ENCODE results near the gene PNMA6E. TPM values are rescaled to one million over a fixed set of nuclear protein-coding genes. Genes with fewer than 3 reads are reported as not detected.

The PNMA6E gene
- total and polyA plus RNA-seq, 2 donors (not counting 3 experiments of a cell fraction or from before 2014, with no cell fraction given), result not detected

DNA sequence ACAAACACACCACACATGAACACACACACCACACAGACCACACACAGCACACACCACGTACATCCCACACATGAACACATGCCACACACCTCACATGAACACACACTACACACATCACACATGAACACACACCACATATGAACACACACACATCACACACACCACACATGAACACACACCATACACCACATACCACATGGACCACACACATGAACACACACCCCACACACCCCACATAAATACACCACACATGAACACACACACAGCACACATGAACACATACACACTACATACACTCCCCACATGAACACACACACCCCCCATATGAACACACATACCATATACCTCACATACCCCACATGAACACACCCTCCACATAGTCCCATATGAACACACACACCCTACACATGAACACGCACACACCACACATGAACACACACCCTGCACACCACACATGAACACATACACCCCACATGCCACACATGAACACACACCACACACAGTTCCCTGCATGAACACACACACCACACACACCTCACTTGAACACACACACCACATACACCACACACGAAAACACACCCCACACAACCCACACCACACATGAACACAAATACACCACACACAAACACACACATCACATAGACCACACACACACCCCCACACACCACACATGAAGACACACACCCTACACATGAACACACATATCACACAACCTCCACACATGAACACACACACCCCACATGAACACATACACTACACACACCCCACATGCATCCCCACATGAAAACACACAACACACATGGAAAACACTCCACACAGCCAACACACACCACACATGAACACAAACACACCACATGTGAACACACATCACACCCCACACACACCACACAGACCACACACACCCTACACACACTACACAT, 18.3 kb downstream of the PNMA6E start:
- H3K9ac ChIP-seq (replicated peaks; ENCODE audit: extremely low read depth, insufficient read depth, low read length), result no peak overlapping the region
- CTCF ChIA-PET, result no interaction called here

DNA sequence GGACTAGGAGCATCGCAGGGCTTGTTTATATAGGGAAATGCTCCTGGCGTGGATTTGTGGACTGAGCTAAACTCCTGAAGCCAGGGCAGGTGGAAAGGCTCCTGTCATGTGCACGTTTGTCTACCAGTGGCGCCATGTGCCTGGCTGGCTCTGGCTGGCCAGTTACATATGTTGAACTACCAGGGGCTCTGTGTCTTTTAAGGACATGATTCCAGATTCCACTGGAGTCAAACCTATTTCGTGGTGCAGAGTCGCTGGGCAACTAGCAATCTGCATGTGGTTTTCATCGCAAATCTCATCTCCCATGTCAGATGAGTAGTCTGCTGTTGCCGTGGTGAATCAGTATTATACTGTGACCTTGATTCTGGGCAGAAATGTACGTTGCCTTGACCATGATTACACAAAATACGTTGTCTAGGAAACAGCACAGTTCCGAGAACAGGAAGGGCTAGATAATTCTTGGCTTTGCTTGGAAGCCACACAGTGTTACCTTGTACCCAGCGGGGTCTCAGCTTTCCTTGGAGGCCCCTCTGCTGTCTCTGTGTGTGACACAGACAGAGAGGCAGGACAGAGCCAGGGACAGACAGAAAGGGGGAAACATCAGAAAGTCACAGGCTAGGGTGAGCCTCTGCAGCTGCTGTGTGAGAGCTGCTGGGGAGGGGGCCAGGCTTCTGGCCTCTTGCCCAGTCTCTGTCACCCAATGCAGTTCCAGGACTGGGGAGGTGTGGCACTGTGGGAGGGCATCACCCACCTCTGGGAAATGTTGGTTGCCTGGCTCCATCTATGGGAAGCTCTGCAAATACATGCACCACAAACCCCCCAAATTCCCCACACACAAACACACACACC, 19.2 kb downstream of the PNMA6E start:
- no peak for FAIRE-seq
- intact Hi-C loops (cut with micrococcal nuclease) (no loop called here), dilution Hi-C loops (cut with MboI; ENCODE audit: extremely low pct_ligation_motif_present, low sequenced_read_pairs) (no loop called here)
- Histone ChIP-seq H3K9me1 (replicated peaks; ENCODE audit: control insufficient read depth, extremely low read depth, insufficient read depth, low read length) (no peaks in the 10 kb centered on the region), H3K4me1 (ENCODE audit: control insufficient read depth, extremely low read depth, insufficient read depth, low read length) (no peaks in the 10 kb centered on the region), H3K27ac (ENCODE audit: insufficient read depth, low read depth, low read length) (no peak overlapping the region), H2AFZ (ENCODE audit: low read depth, low read length) (no peak overlapping the region), H3K9me3 (replicated peaks; ENCODE audit: control insufficient read depth, insufficient read depth, low read length) (no peaks in the 10 kb centered on the region), H3K9ac (replicated peaks; ENCODE audit: extremely low read depth, insufficient read depth, low read length) (no peak overlapping the region), H3K36me3 (ENCODE audit: control insufficient read depth in 2 of 2, extremely low read depth in 1 of 2, insufficient read depth in 2 of 2, low read length in 2 of 2) (no peaks in the 10 kb centered on the region), H3K27me3 (ENCODE audit: control insufficient read depth in 2 of 2, insufficient read depth in 2 of 2, low read length in 2 of 2) (no peaks in the 10 kb centered on the region), H3K4me2 (ENCODE audit: insufficient read depth, low read length) (no peak overlapping the region), H3K79me2 (ENCODE audit: control insufficient read depth, insufficient read depth, low read length) (no peaks in the 10 kb centered on the region), H3K4me3 (replicated peaks in 1 of 3; ENCODE audit: insufficient read depth in 1 of 3, low read depth in 1 of 3, low read length in 3 of 3) (no peak overlapping the region), H4K20me1 (replicated peaks; ENCODE audit: control insufficient read depth, extremely low read depth, insufficient read depth, low read length) (no peaks in the 10 kb centered on the region)
- ChIA-PET CTCF (no interaction called here), POLR2A (no interaction called here)
- no TSS peak for BruUV-seq (replicated peaks)
- peak; percentile 54 for DNase-seq (ENCODE audit: low read depth, low spot score)
- TF ChIP-seq, protein P1, sequence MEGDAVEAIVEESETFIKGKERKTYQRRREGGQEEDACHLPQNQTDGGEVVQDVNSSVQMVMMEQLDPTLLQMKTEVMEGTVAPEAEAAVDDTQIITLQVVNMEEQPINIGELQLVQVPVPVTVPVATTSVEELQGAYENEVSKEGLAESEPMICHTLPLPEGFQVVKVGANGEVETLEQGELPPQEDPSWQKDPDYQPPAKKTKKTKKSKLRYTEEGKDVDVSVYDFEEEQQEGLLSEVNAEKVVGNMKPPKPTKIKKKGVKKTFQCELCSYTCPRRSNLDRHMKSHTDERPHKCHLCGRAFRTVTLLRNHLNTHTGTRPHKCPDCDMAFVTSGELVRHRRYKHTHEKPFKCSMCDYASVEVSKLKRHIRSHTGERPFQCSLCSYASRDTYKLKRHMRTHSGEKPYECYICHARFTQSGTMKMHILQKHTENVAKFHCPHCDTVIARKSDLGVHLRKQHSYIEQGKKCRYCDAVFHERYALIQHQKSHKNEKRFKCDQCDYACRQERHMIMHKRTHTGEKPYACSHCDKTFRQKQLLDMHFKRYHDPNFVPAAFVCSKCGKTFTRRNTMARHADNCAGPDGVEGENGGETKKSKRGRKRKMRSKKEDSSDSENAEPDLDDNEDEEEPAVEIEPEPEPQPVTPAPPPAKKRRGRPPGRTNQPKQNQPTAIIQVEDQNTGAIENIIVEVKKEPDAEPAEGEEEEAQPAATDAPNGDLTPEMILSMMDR (IDR thresholded peaks at IDR 0.05; ENCODE audit: extremely low read depth in 1 of 2, insufficient read depth in 1 of 2, low read depth in 1 of 2, low read length in 2 of 2), result peak in 1 of 2 donors; percentile 9
- TF ChIP-seq, protein P2, sequence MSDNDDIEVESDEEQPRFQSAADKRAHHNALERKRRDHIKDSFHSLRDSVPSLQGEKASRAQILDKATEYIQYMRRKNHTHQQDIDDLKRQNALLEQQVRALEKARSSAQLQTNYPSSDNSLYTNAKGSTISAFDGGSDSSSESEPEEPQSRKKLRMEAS (IDR thresholded peaks at IDR 0.05; ENCODE audit: insufficient read depth, insufficient read length), result no peak

More for the DNA sequence above, 18.3 kb downstream of the PNMA6E start:
- Histone ChIP-seq H3K27ac (ENCODE audit: insufficient read depth, low read depth, low read length) (no peak overlapping the region), H4K20me1 (replicated peaks; ENCODE audit: control insufficient read depth, extremely low read depth, insufficient read depth, low read length) (no peaks in the 10 kb centered on the region), H3K36me3 (ENCODE audit: control insufficient read depth in 2 of 2, extremely low read depth in 1 of 2, insufficient read depth in 2 of 2, low read length in 2 of 2) (no peaks in the 10 kb centered on the region), H3K79me2 (ENCODE audit: control insufficient read depth, insufficient read depth, low read length) (no peaks in the 10 kb centered on the region), H2AFZ (ENCODE audit: low read depth, low read length) (no peak overlapping the region), H3K4me3 (replicated peaks in 1 of 3; ENCODE audit: insufficient read depth in 1 of 3, low read depth in 1 of 3, low read length in 3 of 3) (no peak overlapping the region), H3K9me1 (replicated peaks; ENCODE audit: control insufficient read depth, extremely low read depth, insufficient read depth, low read length) (no peaks in the 10 kb centered on the region), H3K4me1 (ENCODE audit: control insufficient read depth, extremely low read depth, insufficient read depth, low read length) (no peaks in the 10 kb centered on the region), H3K9me3 (replicated peaks; ENCODE audit: control insufficient read depth, insufficient read depth, low read length) (no peaks in the 10 kb centered on the region), H3K27me3 (ENCODE audit: control insufficient read depth in 2 of 2, insufficient read depth in 2 of 2, low read length in 2 of 2) (no peaks in the 10 kb centered on the region), H3K4me2 (ENCODE audit: insufficient read depth, low read length) (no peak overlapping the region)
- FAIRE-seq (no peak), DNase-seq (ENCODE audit: low read depth, low spot score) (no peak)
- dilution Hi-C loops (cut with MboI; ENCODE audit: extremely low pct_ligation_motif_present, low sequenced_read_pairs), result no loop called here
- no peak for TF ChIP-seq POLR2A (IDR thresholded peaks at IDR 0.05; ENCODE audit: low read depth, low read length)
- no TSS peak for BruUV-seq (replicated peaks)
- intact Hi-C loops (cut with micrococcal nuclease), result no loop called here
- POLR2A ChIA-PET, result no interaction called here
